GM23248 (cell line): ENCODE results near the gene OS9. TPM values are rescaled to one million over a fixed set of nuclear protein-coding genes. Genes with fewer than 3 reads are reported as not detected.
"Not testable (repeated sequence)": the region's sequence is repeated elsewhere in the genome, so short reads cannot be mapped to it uniquely, and the experiment has no call there.

Experiments
- DNase-seq: peaks from one replicate; pipeline ENCODE4 v3.0.0-alpha.2; 2015
- H2AFZ ChIP-seq: fragments of 200-600 bp; sonication (generic); 2 replicates; pipeline ENCODE4 v1.6.1; 2016; ENCODE audit warnings: antibody characterized with exemption
- H3F3A ChIP-seq: fragments of 200-600 bp; sonication (generic); 2 replicates; pipeline ENCODE4 v1.6.1; 2016; ENCODE audit warnings: mild to moderate bottlenecking, antibody characterized with exemption, mixed run types; ENCODE audit not compliant: insufficient read depth
- H3K27ac ChIP-seq: fragments of 200-600 bp; sonication (generic); 2 replicates; pipeline ENCODE4 v1.5.1; 2016; ENCODE audit warnings: mild to moderate bottlenecking
- H3K27me3 ChIP-seq: fragments of 200-600 bp; sonication (generic); replicated peaks from 2 replicates; pipeline ENCODE4 v1.6.1; 2016; ENCODE audit warnings: mild to moderate bottlenecking; ENCODE audit not compliant: insufficient read depth
- H3K36me3 ChIP-seq: fragments of 200-600 bp; sonication (generic); 2 replicates; pipeline ENCODE4 v1.6.1; 2016; ENCODE audit warnings: low read depth, mild to moderate bottlenecking
- H3K4me1 ChIP-seq: fragments of 200-600 bp; sonication (generic); 2 replicates; pipeline ENCODE4 v1.6.1; 2016; ENCODE audit warnings: mild to moderate bottlenecking; ENCODE audit not compliant: insufficient read depth
- H3K4me2 ChIP-seq: fragments of 200-600 bp; sonication (generic); one replicate; pipeline ENCODE4 v1.6.1; 2016; ENCODE audit warnings: mild to moderate bottlenecking; ENCODE audit not compliant: unreplicated experiment
- H3K4me3 ChIP-seq: fragments of 200-600 bp; sonication (generic); 2 replicates; pipeline ENCODE4 v1.5.1; 2016; ENCODE audit warnings: mild to moderate bottlenecking
- H3K79me2 ChIP-seq: fragments of 200-600 bp; sonication (generic); 2 replicates; pipeline ENCODE4 v1.6.1; 2016; ENCODE audit warnings: mild to moderate bottlenecking; ENCODE audit not compliant: insufficient read depth
- H3K9ac ChIP-seq: fragments of 200-600 bp; sonication (generic); 2 replicates; pipeline ENCODE4 v1.6.1; 2016; ENCODE audit warnings: mild to moderate bottlenecking
- H3K9me2 ChIP-seq: fragments of 200-600 bp; sonication (generic); 2 replicates; pipeline ENCODE4 v1.6.1; 2016; ENCODE audit warnings: mixed run types, mild to moderate bottlenecking, moderate library complexity; ENCODE audit not compliant: insufficient read depth
- H3K9me3 ChIP-seq: fragments of 200-600 bp; sonication (generic); one replicate; pipeline ENCODE4 v1.6.1; 2017; ENCODE audit warnings: low read depth
- H4K20me1 ChIP-seq: fragments of 200-600 bp; sonication (generic); 2 replicates; pipeline ENCODE4 v1.6.0; 2016; ENCODE audit not compliant: insufficient read depth
- EZH2 ChIP-seq: fragments of 200-600 bp; sonication (generic); IDR thresholded peaks from 2 replicates; pipeline ENCODE4 v1.6.1; 2018; ENCODE audit warnings: antibody characterized with exemption, mild to moderate bottlenecking; ENCODE audit not compliant: insufficient read depth, poor library complexity, severe bottlenecking
- EZH2phosphoT487 ChIP-seq: fragments of 200-600 bp; sonication (generic); IDR thresholded peaks from 2 replicates; pipeline ENCODE4 v1.6.1; 2018; ENCODE audit warnings: antibody characterized with exemption, moderate library complexity, mild to moderate bottlenecking, low read depth; ENCODE audit not compliant: insufficient read depth
- WGBS, 2 experiments: methylation state at CpG; one replicate each; pipeline ENCODE4 v1.1.6; 2015 to 2017; ENCODE audit warnings: low lambda C conversion rate in 2 of 2, low coverage in 1 of 2; ENCODE audit errors: missing lambda C conversion rate in 2 of 2; 5-methylcytosine and 5-hydroxymethylcytosine counted together
- in situ Hi-C: fragments of 300-500 bp; cut with MboI; formaldehyde crosslinking; loops from 2 replicates; pipeline ENCODE4 v1.15.0; 2020
- polyA plus RNA-seq: library from polyadenylated mRNA; unstranded; fragments of >200 nt; fragmentation: Nextera tagmentation; extraction: Ambion mirVana; gene quantifications from 2 replicates; pipeline ENCODE4 v1.2.1, GENCODE V29; 2016
- total RNA-seq: library from RNA; depleted of rRNA; stranded (reverse); fragments of >200 nt; shearing (Covaris generic); gene quantifications from 2 replicates; pipeline ENCODE4 v1.2.3, GENCODE V29; 2014; rRNA removed

The OS9 gene
- 215 and 329 TPM in 2 replicates for total RNA-seq
- polyA plus RNA-seq = 186 and 194 TPM in 2 replicates

GRCh38 chr12:57693659-57694458, at the start of gene OS9:
TSS of gene OS9 (plus strand) at chr12:57694132. CDS start at chr12:57694162, 30 bp downstream.
- peak within 1 kb of the TSS; percentile 56 for H3K27ac ChIP-seq
- no peaks in the 10 kb centered on the region for H3K9me2 ChIP-seq
- TF ChIP-seq EZH2phosphoT487 = no peak
- TF ChIP-seq EZH2 = no peak
- H3K4me3 ChIP-seq = peak within 1 kb of the TSS; percentile 95
- in situ Hi-C loops = no loop called here
- peaks cover 8% of the 10 kb centered on the region for H3K4me1 ChIP-seq
- peak; percentile 99 for DNase-seq
- whole genome bisulfite sequencing, 2 experiments = 1% methylated on average over 45 of the region's 45 CpGs
- H4K20me1 ChIP-seq = no peaks in the 10 kb centered on the region
- H3K9ac ChIP-seq = peak within 1 kb of the TSS; percentile 96
- H3K4me2 ChIP-seq = peak within 1 kb of the TSS; percentile 99
- H3F3A ChIP-seq = no peaks in the 10 kb centered on the region
- H3K79me2 ChIP-seq = peaks cover 18% of the 10 kb centered on the region
- H3K27me3 ChIP-seq = no peaks in the 10 kb centered on the region
- H3K9me3 ChIP-seq = no peaks in the 10 kb centered on the region
- peak within 1 kb of the TSS; percentile 93 for H2AFZ ChIP-seq
- peaks cover 14% of the 10 kb centered on the region; the same call in 1 of the 2 replicates for H3K36me3 ChIP-seq

GRCh38 chr12:57645990-57646658, 47.8 kb upstream of the OS9 start:
- H3K4me3 ChIP-seq, H3K9me2 ChIP-seq, H3K27ac ChIP-seq, H3K36me3 ChIP-seq, H3K4me1 ChIP-seq, H3K27me3 ChIP-seq, H3F3A ChIP-seq, H2AFZ ChIP-seq, H3K9me3 ChIP-seq, H3K4me2 ChIP-seq, H3K79me2 ChIP-seq, in situ Hi-C loops, H3K9ac ChIP-seq, H4K20me1 ChIP-seq, DNase-seq: not testable (repeated sequence)
- 40% methylated on average over 13 of the region's 13 CpGs for WGBS, 2 experiments

- H3K9me2 ChIP-seq, H2AFZ ChIP-seq, H3K9ac ChIP-seq, H3K27me3 ChIP-seq, H3F3A ChIP-seq, H3K4me3 ChIP-seq, H3K4me2 ChIP-seq, H3K79me2 ChIP-seq, H4K20me1 ChIP-seq, H3K4me1 ChIP-seq, H3K9me3 ChIP-seq, DNase-seq, in situ Hi-C loops, H3K36me3 ChIP-seq, H3K27ac ChIP-seq: not testable (repeated sequence)
- WGBS, 2 experiments = 59 to 80% methylated on average over 4 to 8 of the region's 15 CpGs
Measured at GRCh38 chr12:57646659-57647049, 47.3 kb upstream of the OS9 start.

- H3K4me1 ChIP-seq = no peaks in the 10 kb centered on the region
- H2AFZ ChIP-seq = no peak overlapping the region
- no peaks in the 10 kb centered on the region for H3K36me3 ChIP-seq
- no peak overlapping the region for H3K9ac ChIP-seq
- H4K20me1 ChIP-seq = no peaks in the 10 kb centered on the region
- 8 to 16% methylated on average over 3 of the region's 3 CpGs for WGBS, 2 experiments
- no peaks in the 10 kb centered on the region for H3K9me2 ChIP-seq
- H3K9me3 ChIP-seq = no peaks in the 10 kb centered on the region
- H3K4me2 ChIP-seq = no peak overlapping the region
- no peak overlapping the region for H3K27ac ChIP-seq
- H3K4me3 ChIP-seq = no peak overlapping the region
- no peak for DNase-seq
- H3K27me3 ChIP-seq = peaks cover 14% of the 10 kb centered on the region; the same call in 1 of the 2 replicates
- no peaks in the 10 kb centered on the region for H3F3A ChIP-seq
- in situ Hi-C loops = no loop called here
- H3K79me2 ChIP-seq = no peaks in the 10 kb centered on the region
- TF ChIP-seq EZH2 (no peak), EZH2phosphoT487 (no peak)
Measured at GRCh38 chr12:57654042-57654441, 39.9 kb upstream of the OS9 start.
